ENCODE data around the gene GSTM5.
"Not testable (repeated sequence)": the region's sequence is repeated elsewhere in the genome, so short reads cannot be mapped to it uniquely, and the experiment has no call there.

GSTM5 gene

GRCh38 chr1:109697066-109697465 is 15.0 kb upstream of the GSTM5 start:
- DNase-seq (ENCODE audit: low read depth), result no peak

GRCh38 chr1:109697861-109698260 is 14.2 kb upstream of the GSTM5 start:
- not testable (repeated sequence) for DNase-seq (ENCODE audit: low read depth)

GRCh38 chr1:109702940-109703339 is 9.1 kb upstream of the GSTM5 start:
- DNase-seq (ENCODE audit: low read depth), result not testable (repeated sequence)

DNA sequence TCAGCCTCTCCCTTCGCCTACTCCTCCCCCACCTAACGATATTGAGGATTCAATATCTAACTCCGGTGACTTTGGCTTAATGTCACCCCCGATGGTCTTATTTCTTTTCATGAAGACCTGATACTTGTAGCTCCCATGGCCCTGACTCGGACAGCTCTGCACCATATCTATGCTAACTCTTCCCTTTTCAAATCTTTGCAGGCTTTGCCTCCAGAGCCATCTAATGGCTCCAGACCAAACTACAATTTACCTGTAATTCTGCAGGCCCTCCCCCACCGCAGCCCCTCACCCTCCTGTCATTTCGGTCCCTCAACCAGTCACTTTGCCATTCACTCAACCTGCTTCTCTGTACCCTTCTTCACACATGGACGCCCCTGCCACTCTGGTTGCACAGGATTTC is 7.9 kb upstream of the GSTM5 start:
- no peak for DNase-seq (ENCODE audit: low read depth)

GRCh38 chr1:109705411-109705810 is 6.6 kb upstream of the GSTM5 start:
- DNase-seq (ENCODE audit: low read depth), result no peak

DNA sequence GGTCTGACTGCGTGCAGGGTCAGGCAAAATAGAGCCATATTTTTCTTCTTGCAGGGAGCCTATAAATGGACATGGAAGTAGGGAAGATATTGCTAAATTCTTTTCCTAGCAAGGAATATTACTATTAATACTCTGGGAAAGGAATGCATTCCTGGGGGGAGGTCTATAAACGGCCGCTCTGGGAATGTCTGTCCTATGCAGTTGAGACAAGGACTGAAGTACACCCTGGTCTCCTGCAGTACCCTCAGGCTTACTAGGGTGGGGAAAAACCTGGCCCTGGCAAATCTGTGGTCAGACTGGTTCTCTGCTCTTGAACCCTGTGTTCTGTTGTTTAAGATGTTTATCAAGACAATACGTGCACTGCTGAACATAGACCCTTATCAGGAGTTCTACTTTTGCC is 3.1 kb upstream of the GSTM5 start:
- DNase-seq (ENCODE audit: low read depth), result not testable (repeated sequence)

GRCh38 chr1:109709822-109710221 is 2.2 kb upstream of the GSTM5 start:
- not testable (repeated sequence) for DNase-seq (ENCODE audit: low read depth)

DNA sequence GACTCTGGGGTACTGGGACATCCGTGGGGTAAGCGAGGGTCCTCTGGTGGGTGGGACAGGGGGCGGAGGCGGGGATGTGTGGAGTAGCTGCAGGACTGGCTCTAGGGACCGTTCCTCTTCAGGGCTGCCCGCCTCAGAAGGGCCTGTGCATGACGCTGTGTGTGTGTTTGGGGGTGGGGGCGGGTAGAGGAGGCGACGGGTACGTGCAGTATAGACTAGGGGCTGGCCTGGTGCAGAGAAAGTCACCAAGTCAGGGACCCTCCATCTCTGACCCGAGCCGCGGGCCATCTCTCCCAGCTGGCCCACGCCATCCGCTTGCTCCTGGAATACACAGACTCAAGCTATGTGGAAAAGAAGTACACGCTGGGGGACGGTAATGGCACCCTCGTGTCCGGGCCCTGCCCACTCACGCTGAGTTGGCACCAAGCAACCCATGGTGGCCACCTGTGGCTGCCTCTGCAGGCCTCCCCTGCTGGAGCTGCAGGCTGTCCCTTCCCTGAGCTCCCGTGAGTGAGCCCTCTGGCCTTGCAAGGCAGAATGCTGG is 342 bp downstream of the GSTM5 start:
- DNase-seq (ENCODE audit: low read depth), result no peak

- DNase-seq (ENCODE audit: low read depth), result no peak
Measured at GRCh38 chr1:109713636-109714035, 1.6 kb downstream of the GSTM5 start.

GRCh38 chr1:109714661-109715372 is 2.8 kb downstream of the GSTM5 start:
- no peak for DNase-seq (ENCODE audit: low read depth)

- no peak for DNase-seq (ENCODE audit: low read depth)
Measured at GRCh38 chr1:109716121-109716520, 4.1 kb downstream of the GSTM5 start.

DNA sequence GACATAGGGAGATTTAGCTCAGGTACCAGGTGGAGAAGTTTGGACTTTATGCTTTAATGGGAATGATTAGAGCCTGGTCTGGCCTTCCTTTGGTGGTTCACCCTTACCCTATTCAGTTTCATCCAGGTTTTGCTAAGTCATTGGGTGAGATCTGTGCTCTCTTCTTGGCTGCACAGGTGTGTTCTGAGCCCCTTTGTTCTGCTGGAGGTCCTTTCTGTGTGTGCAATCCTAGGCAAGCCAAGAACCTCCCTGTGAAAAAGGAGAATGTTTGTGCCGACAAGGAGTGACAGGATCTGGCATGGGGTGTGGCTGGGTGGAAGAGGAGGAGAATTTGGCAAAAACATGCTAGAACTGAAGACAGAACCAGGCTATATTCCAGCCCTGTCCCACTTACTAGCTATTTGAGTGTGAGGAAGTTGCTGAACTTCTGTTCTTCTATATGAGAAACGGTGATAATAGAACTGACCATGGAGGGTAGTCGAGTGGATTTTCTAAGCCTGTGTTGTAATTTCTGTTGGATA is 4.6 kb downstream of the GSTM5 start:
- no peak for DNase-seq (ENCODE audit: low read depth)

- DNase-seq (ENCODE audit: low read depth), result no peak
Measured at GRCh38 chr1:109717729-109718128, 5.7 kb downstream of the GSTM5 start.

DNA sequence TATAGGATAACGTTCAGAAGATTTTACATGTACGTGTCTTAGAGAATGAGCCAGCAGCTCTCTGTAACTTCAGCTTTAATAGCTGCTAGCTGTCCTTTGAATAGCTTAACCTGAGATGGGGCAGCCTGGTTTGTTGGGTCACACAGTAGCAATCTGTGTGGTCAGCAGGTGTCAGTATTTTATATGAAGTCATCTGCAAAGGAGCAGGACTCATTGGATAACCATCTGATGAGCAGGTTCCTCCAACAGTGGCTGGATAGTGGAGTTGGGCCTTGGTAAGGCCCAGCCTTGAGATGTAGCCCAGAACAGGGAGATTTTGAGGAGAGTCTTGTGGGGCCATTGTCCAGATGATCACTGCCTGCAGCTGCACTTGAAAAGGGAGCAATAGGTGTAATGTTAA is 6.4 kb downstream of the GSTM5 start:
- no peak for DNase-seq (ENCODE audit: low read depth)

DNA sequence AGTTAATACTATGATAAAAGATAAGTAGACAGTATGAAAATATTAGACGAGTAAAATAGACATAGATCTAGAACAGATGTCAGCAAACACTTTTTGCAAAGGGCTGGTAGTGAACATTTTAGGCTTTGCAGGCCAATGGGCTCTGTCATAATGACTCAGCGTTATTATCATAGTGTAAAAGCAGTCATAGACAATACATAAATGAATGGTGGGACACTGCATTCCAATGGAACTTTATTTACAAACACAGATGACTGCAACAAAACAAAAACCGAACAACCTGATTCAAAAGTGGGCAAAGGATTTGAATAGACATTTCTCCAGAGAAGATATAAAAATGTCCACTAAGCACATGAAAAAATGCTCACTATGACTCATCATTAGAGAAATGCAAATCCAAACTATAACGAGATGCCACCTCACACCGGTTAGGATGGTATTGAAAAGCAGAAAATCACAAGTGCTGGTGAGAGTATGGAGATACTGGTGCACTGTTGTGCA is 7.3 kb downstream of the GSTM5 start:
- peak; percentile 24 for DNase-seq (ENCODE audit: low read depth)

- no peak for DNase-seq (ENCODE audit: low read depth)
Measured at GRCh38 chr1:109721042-109721441, 9.0 kb downstream of the GSTM5 start.

DNA sequence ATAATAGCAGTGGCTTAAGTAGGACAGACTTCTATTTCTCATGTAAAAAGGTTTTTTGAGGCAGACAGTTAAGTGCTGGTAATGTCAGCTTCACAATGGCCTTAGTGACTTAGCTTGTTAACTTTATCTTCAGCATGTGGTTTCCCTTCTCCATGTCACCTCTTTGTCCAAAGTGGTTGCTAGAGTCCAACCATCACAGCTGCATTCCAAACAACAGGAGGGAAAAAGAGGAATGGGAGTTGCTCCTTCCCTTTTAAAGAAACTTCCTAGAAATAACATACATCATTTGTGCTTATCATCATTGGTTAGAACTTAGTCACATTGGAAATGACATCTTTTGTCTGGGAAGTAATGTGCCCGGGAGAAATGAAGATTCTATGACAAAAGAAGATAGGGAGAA is 9.9 kb downstream of the GSTM5 start:
- no peak for DNase-seq (ENCODE audit: low read depth)

DNA sequence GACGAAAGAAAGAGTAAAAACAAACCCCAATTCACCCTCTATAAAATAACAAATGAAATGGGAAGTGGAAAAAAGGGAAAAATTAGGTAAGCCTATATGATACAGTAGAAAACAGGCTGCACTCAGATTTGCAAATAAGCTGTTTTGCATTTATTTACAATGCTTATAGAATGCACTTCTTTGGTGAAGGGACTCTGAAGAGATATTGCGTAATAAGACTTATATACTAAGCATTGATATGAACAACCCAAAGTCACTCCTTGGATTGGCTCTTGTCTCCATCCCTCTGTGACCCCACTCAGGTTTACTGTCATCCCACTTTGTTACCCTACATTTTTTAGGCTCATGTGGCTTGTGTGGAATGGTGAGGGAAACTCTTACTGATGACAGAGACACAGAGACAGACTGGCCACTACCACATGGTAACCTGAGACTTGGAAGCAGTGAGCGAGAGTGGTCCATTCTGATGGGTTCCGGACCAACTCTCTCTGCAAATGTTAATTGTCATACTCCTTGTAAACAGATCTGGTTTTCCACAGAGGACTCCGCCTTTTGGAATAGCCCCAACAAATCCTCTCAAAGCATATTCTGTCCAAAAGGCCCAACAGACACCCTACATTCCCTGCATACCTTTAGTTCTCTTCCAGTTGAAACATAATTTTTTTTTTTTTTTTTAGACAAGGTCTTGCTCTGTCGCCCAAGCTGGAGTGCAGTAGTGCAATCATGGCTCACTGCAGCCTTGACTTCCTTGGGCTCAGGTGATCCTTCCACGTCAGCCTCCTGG is 11.0 kb downstream of the GSTM5 start:
- no peak for DNase-seq (ENCODE audit: low read depth)

GRCh38 chr1:109724933-109725332 is 12.9 kb downstream of the GSTM5 start:
- no peak for DNase-seq (ENCODE audit: low read depth)

DNA sequence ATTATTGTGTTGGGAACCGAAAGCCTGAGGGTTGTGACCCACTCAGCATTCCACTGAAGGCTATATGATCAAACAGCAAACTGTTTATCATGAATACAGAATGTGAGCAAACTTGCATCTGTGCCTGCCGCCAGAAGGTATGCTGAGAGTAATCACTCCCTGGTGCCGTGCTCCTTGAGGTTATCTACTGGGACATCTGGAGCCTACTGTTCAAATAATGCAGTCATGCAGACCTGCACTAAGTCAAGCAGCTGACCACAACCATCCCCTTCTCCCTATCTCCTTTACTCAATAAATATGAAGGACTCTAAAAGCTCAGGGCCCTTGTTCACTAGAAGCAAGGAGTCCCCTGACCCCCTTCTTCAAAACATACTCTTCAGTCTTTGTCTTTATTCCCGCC is 13.5 kb downstream of the GSTM5 start:
- no peak for DNase-seq (ENCODE audit: low read depth)

GRCh38 chr1:109726007-109726406 is 14.0 kb downstream of the GSTM5 start:
- no peak for DNase-seq (ENCODE audit: low read depth)

- DNase-seq (ENCODE audit: low read depth), result no peak
Measured at GRCh38 chr1:109726728-109727373, 14.8 kb downstream of the GSTM5 start.
